ENCODE data around the gene VWA3A. TPM values are rescaled to one million over a fixed set of nuclear protein-coding genes. Genes with fewer than 3 reads are reported as not detected.
"Not testable (repeated sequence)": the region's sequence is repeated elsewhere in the genome, so short reads cannot be mapped to it uniquely, and the experiment has no call there.

Gene VWA3A
- polyA plus RNA-seq, 1 donor from 2014 or later, result not detected

DNA sequence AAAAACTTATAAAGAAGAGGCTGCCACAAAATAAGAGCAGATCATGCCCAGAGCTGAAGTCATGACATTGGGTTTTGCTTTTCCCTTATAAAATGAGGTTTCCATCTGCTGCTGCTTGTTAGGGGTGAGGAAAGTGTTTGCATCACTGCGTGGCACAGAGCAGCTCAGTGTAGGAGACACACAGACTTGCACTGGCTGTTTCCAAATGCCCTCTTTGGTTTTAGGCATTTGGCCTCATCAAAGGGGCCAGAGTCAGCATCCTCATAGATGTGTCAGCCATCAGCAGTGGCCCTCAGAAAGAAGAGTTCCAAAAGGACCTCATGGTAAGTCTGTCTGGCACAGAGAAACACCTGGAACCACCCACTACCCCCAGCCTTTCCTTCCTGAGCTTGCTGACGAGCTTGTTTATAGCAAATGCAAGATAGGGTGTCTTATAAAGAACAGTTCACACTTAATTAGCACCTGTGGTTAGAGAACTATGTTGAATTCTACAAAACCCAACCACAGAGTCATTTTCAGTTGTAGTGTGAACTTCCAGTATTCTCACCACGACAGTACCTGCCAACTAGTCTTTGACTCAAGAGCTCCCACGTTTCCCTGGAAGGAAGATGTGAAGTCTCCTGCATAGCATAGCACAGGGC lies 17.0 kb downstream of the VWA3A start:
- Mint-ChIP-seq H3K27me3 (peaks cover 27% of the 10 kb centered on the region), H3K9me3 (no peaks in the 10 kb centered on the region), H3K27ac (no peak overlapping the region), H3K4me3 (no peak overlapping the region), H3K4me1 (no peaks in the 10 kb centered on the region), H3K36me3 (peaks cover 2% of the 10 kb centered on the region)

DNA sequence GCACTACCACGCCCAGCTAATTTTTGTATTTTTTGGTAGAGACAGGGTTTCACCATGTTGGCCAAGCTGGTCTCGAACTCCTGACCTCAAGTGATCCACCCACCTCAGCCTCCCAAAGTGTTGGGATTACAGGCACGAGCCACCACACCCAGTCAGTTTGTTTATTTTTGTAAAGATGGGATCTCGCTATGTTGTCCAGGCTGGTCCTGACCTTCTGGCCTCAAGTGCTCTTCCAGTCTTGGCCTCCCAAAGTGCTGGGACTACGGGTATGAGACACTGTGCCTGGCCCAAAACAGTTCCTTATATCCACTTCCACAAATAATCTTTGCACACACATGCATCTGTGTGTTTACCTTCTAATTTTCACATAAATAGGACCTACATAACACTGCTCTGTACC lies 19.3 kb downstream of the VWA3A start:
- H3K4me3 Mint-ChIP-seq, H3K27ac Mint-ChIP-seq, H3K4me1 Mint-ChIP-seq, H3K9me3 Mint-ChIP-seq, H3K36me3 Mint-ChIP-seq: not testable (repeated sequence)
- H3K27me3 Mint-ChIP-seq, result peaks cover 24% of the 10 kb centered on the region

DNA sequence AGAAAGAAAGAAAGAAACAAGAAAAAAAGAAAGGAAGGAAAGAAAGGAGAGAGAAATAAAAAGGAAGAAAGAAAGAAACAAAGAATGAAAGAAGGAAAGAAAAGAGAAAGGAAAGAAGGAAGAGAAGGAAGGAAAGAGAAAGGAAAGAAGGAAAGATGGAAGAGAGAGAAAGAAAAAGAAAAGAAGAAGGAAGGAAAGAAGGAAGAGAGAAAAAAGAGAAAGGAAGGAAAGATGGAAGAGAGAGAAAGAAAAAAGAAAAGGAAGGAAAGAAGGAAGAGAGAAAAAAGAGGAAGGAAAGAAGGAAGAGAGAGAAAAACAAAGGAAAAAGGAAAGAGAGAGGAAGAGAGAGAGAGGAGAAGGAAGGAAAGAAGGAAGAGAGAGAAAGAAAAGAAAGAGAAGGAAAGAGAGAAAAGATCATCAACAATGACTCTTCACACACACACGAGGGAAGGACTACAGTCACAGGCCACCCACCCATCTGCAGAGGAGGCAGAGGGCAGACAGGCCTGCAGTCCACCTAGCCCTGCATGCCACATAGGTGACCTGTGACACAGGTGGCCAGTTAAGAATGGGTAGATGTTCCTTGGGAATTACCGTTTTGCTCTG lies 23.9 kb downstream of the VWA3A start:
- Mint-ChIP-seq H3K27me3 (peaks cover 9% of the 10 kb centered on the region), H3K9me3 (no peaks in the 10 kb centered on the region), H3K4me1 (no peaks in the 10 kb centered on the region), H3K4me3 (no peak overlapping the region), H3K27ac (no peak overlapping the region), H3K36me3 (peaks cover 2% of the 10 kb centered on the region)

DNA sequence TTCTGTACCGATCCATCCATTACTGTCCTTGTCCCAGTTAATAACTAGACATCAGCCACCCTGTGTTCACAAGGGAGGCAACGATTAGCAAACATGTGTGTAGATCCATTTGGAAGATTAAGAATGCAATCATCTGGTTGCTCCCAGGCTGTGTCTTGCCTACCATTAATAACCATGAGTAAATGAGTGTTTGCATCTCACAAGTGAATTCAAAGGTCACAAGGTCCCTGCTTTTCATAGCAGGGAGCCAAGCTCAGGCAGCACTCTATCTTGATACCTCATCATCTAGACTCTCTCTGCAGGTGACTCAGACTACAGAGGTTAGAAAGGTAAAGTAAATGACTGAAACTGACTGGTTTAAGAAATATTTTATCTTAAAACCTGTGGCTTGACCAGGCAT lies 25.3 kb downstream of the VWA3A start:
- H3K4me3 Mint-ChIP-seq, result no peak overlapping the region
- H3K27ac Mint-ChIP-seq, result no peak overlapping the region
- H3K36me3 Mint-ChIP-seq, result no peaks in the 10 kb centered on the region
- H3K27me3 Mint-ChIP-seq, result no peaks in the 10 kb centered on the region
- peaks cover 0 to 5% (median under 1%) of the 10 kb centered on the region in 3 donors for H3K4me1 Mint-ChIP-seq
- H3K9me3 Mint-ChIP-seq, result peaks cover 0 to 2% (median 0%) of the 10 kb centered on the region in 3 donors

DNA sequence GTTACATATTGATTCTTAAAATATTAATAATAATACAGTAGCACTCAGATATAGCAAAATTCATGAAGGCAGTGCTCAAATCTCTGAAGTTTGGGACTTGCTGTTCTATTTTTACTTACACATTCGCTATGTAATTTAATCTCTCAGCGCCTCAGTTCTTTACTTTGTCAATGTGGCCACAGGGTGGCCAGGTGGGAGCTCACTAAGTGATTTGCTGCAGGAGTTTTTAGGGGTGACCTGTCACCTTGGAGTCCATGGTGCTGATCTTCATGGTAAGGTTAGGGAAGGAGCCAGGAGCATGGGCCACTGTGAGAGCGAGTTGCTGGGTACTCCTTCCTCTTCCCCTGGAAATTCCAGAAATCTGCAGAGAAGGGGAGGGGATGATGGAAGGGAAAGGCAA lies 28.1 kb downstream of the VWA3A start:
- Mint-ChIP-seq H3K4me1 (peaks cover 0 to 10% (median 10%) of the 10 kb centered on the region in 3 donors), H3K9me3 (peaks cover 0 to 2% (median 0%) of the 10 kb centered on the region in 3 donors), H3K4me3 (peak overlapping the region in 1 of 4 donors; percentile 17), H3K27me3 (no peaks in the 10 kb centered on the region), H3K27ac (peak overlapping the region in 1 of 3 donors; percentile 24), H3K36me3 (no peaks in the 10 kb centered on the region)

DNA sequence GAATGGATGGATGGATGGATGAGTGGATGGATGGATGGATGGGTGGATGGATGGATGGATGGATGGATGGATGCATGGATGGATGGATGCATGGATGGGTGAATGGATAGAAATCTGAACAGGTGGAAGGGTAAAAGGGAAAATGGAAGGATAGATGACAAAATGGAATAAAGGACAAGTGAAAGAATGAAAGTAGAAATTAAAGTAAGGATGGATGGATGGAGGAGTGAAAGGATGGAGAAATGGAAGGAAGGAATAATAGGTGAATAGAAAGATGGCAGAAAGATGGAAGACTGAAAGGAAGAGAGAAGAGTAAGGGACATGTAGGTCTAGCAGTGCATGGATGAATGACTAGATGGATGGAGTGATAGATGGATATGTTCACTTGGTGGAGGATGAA lies 29.9 kb downstream of the VWA3A start:
- Mint-ChIP-seq H3K36me3 (no peaks in the 10 kb centered on the region), H3K27me3 (no peaks in the 10 kb centered on the region), H3K4me3 (peak overlapping the region in 1 of 4 donors; percentile 85), H3K27ac (no peak overlapping the region), H3K4me1 (peaks cover 0 to 10% (median 10%) of the 10 kb centered on the region in 3 donors), H3K9me3 (peaks cover 0 to 2% (median 0%) of the 10 kb centered on the region in 3 donors)

DNA sequence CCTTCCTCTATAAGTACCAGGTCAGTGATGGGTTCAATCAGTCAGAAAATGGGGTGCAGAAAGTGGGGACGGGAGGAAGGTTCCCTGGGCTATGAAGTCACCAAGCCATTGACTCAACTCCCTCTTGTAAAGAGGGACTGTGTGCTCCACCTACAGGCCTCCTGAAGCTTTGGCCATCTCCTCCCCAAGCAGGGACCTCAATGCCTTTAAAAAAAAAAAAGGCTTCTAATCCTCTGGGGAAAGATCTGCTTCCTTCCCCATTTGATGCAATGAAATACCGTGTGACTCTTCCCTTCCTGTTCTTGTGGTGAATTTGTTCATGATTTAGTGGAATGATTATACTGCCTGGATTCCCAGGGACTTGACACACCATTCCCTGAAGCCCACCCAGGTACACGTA lies 30.8 kb downstream of the VWA3A start:
- peaks cover 0 to 3% (median 2%) of the 10 kb centered on the region in 3 donors for H3K9me3 Mint-ChIP-seq

DNA sequence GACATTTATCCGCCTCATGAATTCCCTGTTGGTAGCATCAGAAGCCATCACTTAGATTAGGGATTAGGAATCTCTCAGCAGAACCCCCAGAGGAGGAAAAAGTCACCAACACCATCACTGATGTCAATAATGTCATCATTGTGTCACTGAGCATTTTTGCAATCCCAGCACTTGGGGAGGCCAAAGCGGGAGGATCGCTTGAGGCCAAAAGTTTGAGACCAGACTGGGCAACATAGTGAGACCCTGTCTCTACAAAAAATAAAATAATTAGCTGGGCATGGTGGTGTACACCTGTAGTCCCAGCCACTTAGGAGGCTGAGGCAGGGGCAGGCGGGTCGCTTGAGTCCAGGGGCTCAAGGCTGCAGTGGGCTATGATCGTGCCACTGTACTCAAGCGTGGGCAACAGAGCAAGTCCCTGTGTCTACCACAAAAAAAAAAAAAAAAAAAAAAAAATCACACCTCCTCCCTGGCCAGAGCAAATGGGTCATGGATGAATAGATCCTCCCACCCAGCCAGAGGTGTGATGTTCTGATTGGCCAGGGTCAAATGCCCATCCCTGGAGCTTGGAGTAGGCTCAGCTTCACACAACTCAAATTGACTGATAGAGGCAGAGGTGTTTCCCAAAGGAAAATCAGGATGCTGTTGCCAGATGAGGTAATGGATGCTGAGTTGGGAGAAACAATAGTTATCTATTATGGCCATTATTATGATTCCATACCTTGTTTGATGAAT lies 31.6 kb downstream of the VWA3A start:
- H3K27ac Mint-ChIP-seq, result no peak overlapping the region
- H3K9me3 Mint-ChIP-seq, result peaks cover 0 to 8% (median 8%) of the 10 kb centered on the region in 3 donors
- peaks cover 0 to 10% (median 10%) of the 10 kb centered on the region in 3 donors for H3K4me1 Mint-ChIP-seq
- peak overlapping the region in 1 of 4 donors; percentile 11 for H3K4me3 Mint-ChIP-seq
- peaks cover 2% of the 10 kb centered on the region for H3K27me3 Mint-ChIP-seq
- H3K36me3 Mint-ChIP-seq, result peaks cover 2% of the 10 kb centered on the region

More for the DNA sequence above, 30.8 kb downstream of the VWA3A start:
- Mint-ChIP-seq H3K4me3 (peak overlapping the region in 1 of 4 donors; percentile 90), H3K27ac (no peak overlapping the region), H3K36me3 (peaks cover under 1% of the 10 kb centered on the region), H3K4me1 (peaks cover 0 to 10% (median 10%) of the 10 kb centered on the region in 3 donors), H3K27me3 (peaks cover 2% of the 10 kb centered on the region)

DNA sequence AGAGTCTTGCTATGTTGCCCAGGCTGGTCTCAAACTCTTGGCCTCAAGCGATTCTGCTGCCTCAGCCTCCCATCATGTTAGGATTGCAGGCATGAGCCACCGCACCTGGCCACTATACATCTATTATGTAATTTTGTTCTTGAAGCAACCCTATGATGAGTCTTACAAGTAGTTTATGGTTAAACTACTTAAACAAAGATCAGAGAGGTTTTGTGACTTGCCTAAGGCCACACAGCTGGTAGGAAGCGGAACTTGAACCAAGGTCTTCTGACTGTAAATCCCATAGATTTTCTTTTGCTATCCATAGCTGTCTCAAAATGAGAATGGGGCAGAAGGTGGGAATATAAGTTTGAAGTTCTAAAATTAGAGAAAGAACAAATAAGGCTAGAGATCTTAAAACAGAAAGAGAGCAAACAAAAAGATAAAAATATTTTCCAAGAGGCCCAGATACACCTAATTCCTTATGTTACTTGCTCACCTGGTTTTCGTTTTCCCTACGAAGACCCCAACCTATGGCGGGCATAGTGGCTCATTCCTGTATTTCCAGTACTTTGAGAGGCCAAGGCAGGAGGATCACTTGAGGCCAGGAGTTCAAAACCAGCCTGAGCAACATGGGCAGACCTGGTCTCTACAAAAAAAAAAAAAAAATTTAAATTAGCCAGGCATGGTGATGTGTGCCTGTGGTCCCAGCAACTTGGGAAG lies 32.4 kb downstream of the VWA3A start:
- no peak overlapping the region for H3K4me3 Mint-ChIP-seq
- peaks cover 0 to 8% (median 8%) of the 10 kb centered on the region in 3 donors for H3K9me3 Mint-ChIP-seq
- no peak overlapping the region for H3K27ac Mint-ChIP-seq
- H3K4me1 Mint-ChIP-seq, result peaks cover 0 to 10% (median 10%) of the 10 kb centered on the region in 3 donors
- peaks cover 4% of the 10 kb centered on the region for H3K27me3 Mint-ChIP-seq
- H3K36me3 Mint-ChIP-seq, result peaks cover 2% of the 10 kb centered on the region

DNA sequence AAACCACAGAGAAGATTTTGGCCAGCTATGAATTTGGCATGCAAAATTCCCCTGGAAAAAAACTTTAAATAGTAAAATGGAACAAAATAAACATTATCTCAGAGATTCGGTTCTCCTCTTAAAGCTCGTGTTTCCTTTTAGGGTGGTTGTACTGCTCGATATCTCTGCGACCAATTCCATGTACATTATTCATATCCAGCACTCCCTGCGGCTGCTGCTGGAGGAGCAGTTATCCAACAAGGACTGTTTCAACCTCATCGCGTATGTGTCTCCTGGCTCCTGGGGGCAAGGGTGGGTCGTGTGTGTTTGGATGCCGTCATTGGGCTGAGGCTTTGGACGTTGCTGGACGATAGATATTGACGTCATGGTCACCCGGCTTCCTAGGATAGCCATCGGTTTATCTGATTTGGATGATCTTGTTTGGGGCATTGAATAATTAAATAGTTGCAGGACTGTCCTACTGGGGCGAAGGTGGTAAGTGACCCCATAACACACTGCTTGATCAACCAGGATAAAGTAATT lies 33.8 kb downstream of the VWA3A start:
- H3K4me3 Mint-ChIP-seq, result no peak overlapping the region
- no peak overlapping the region for H3K27ac Mint-ChIP-seq
- H3K27me3 Mint-ChIP-seq, result peaks cover 4% of the 10 kb centered on the region
- peaks cover 2% of the 10 kb centered on the region for H3K36me3 Mint-ChIP-seq
- H3K9me3 Mint-ChIP-seq, result peaks cover 0 to 8% (median 8%) of the 10 kb centered on the region in 3 donors
- peaks cover 0 to 10% (median 10%) of the 10 kb centered on the region in 3 donors for H3K4me1 Mint-ChIP-seq

DNA sequence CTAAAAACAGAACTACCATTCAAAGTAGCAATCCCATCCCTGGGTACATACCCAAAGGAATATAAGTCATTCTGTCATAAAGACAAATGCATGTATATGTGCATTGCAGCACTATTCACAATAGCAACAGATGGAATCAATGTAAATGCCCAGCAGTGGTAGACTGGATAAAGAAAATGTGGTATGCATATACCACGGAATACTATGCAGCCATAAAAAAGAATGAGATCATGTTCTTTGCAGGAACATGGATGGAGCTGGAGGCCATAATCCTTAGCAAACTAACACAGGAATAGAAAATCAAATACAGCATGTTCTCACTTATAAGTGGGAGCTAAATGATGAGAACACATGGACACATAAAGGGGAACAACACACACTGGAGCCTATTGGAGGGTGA lies 36.2 kb downstream of the VWA3A start:
- not testable (repeated sequence) for H3K4me3 Mint-ChIP-seq, H3K27ac Mint-ChIP-seq, H3K36me3 Mint-ChIP-seq, H3K4me1 Mint-ChIP-seq, H3K9me3 Mint-ChIP-seq, H3K27me3 Mint-ChIP-seq

DNA sequence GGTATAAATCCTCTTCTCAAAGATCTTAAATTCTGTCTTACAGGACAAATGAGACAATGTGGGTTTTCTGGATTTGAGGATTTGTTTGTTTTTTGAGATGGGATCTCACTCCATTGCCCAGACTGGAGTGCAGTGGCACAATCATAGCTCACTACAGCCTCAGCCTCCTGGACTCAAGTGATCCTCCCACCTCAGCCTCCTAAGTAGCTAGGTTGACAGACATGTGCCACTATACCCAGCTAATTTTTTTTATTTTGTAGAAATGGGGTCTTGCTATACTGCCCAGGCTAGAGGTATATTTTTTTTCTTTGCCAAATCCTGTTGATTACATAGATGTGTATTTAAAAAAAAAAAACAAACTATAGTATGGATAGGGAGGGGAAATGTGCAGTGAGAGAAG lies 38.2 kb downstream of the VWA3A start:
- Mint-ChIP-seq H3K27me3 (peaks cover 4% of the 10 kb centered on the region), H3K9me3 (peaks cover 0 to 8% (median 7%) of the 10 kb centered on the region in 3 donors), H3K36me3 (peaks cover 2% of the 10 kb centered on the region), H3K4me3 (no peak overlapping the region), H3K27ac (no peak overlapping the region), H3K4me1 (no peaks in the 10 kb centered on the region)

DNA sequence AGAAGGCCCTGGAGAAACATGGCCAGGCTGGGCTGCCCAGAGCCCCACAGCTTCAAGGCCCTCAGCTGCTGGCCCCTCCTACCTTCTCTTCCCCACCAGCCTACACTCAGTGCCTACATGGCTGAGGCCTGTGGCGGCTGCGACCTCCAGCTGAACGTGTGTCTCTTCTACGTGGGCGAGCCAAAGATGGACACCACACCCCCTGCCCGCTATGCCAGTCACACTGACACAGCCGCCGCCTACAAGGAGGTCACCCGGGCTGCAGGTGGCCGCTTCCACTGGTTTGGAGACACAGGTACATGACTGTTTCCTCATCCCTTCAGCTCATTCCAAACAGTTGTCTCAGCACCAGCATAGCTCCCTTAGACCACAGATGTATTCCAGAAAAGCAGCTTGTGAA lies 40.5 kb downstream of the VWA3A start:
- Mint-ChIP-seq H3K4me1 (peaks cover 0 to 2% (median 0%) of the 10 kb centered on the region in 3 donors), H3K4me3 (no peak overlapping the region), H3K9me3 (peaks cover 0 to 8% (median 7%) of the 10 kb centered on the region in 3 donors), H3K36me3 (peaks cover 2% of the 10 kb centered on the region), H3K27me3 (peaks cover 11% of the 10 kb centered on the region), H3K27ac (no peak overlapping the region)

DNA sequence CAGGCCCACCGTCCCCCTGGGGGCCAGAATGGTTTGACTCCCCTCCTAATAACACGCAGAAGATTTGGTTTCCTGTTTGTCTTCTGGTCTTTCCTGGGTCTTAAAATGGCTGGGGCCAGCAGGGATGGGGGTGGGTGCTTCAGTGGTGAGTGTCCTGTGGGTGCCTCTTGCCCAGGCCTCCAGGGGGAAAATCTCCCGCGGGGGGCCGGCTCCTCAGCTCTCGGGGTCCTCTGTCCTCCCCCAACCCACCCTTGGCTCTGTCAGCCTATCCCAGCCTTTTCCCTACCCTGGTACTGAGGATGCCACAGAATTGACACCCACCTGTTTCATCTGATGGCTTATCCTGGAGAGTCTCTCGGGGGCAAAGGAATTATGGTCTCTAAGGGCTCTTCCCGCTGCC lies 46.1 kb downstream of the VWA3A start:
- Mint-ChIP-seq H3K27ac (no peak overlapping the region), H3K27me3 (peaks cover 18% of the 10 kb centered on the region), H3K4me1 (peaks cover 0 to 2% (median 0%) of the 10 kb centered on the region in 3 donors), H3K9me3 (no peaks in the 10 kb centered on the region), H3K36me3 (no peaks in the 10 kb centered on the region), H3K4me3 (no peak overlapping the region)

DNA sequence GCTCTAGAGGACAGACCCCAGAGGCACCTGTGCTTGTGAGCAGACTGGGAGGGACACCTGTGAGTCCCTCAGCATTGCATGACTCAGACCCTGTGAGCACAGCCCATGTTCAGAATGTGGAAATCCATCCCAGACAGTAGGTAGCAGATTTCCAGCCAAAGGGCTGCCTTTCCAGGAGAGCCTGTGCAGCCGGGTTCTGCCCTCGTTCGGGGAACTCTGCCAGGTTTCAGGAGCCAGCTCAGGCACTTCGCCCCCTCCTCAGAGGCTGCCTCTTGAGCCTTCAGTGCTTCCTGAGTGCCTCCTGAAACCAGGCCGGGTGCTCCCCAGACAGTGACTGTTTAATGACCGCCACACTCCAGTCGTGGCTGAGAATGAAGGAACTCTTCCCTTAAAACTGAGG lies 46.7 kb downstream of the VWA3A start:
- Mint-ChIP-seq H3K36me3 (no peaks in the 10 kb centered on the region), H3K4me3 (no peak overlapping the region), H3K27me3 (peaks cover 18% of the 10 kb centered on the region), H3K4me1 (peaks cover 0 to 2% (median 0%) of the 10 kb centered on the region in 3 donors), H3K9me3 (no peaks in the 10 kb centered on the region), H3K27ac (no peak overlapping the region)
